ENCODE results near the gene SERTAD4. TPM values are rescaled to one million over a fixed set of nuclear protein-coding genes. Genes with fewer than 3 reads are reported as not detected.

SERTAD4 gene
- total RNA-seq, 1 experiment from 2014 or later: 8.0 TPM

DNA sequence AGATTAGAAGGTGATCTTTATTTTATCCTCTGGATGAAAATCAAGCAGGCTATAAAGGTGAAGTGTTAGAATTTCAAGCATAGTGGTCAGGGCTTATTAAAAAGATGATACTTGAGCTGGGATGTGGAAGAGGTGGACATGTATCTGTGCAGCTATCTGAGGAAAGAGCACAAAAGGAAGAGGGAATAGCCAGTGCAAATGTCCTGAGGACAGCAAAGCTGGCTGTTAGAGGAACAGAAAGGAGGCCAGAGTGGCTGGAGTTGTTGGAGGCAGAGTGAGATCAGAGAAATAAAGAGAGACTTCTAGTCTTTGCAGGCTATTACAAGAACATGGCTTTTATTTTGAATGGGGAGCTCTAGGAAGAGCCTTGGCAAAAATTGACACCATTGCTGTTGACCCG is 4.4 kb upstream of the SERTAD4 start:
- CTCF ChIA-PET: no interaction called here
- no TSS peak for BruUV-seq (replicated peaks)

GRCh38 chr1:210230149-210230695 is 2.4 kb upstream of the SERTAD4 start:
- Histone ChIP-seq H3K36me3 (ENCODE audit: insufficient read depth, low read length, poor library complexity, severe bottlenecking) (no peaks in the 10 kb centered on the region), H3K4me3 (ENCODE audit: low read depth, low read length, poor library complexity, severe bottlenecking) (no peak overlapping the region), H3K4me1 (ENCODE audit: insufficient read depth, low read length, poor library complexity, severe bottlenecking) (peaks cover 23% of the 10 kb centered on the region), H3K9me3 (ENCODE audit: low read depth, low read length, poor library complexity, severe bottlenecking) (no peaks in the 10 kb centered on the region), H3K27me3 (replicated peaks; ENCODE audit: insufficient read depth, low read depth, low read length, poor library complexity) (peaks cover 36% of the 10 kb centered on the region), H3K27ac (ENCODE audit: low read depth, low read length, poor library complexity, severe bottlenecking) (no peak overlapping the region)
- POLR2A ChIA-PET (ENCODE audit: low non-redundant PET): no interaction called here
- TF ChIP-seq EZH2 (IDR thresholded peaks at IDR 0.05; ENCODE audit: borderline replicate concordance, low read depth, low read length, poor library complexity, severe bottlenecking) (no peak), CTCF (conservative IDR thresholded peaks at IDR 0.05; ENCODE audit: low read depth, low read length) (no peak)
- no peak for DNase-seq (ENCODE audit: low spot score)
- BruUV-seq (replicated peaks): no TSS peak
- CTCF ChIA-PET: no interaction called here
- intact Hi-C loops (cut with micrococcal nuclease; ENCODE audit: unreplicated experiment): no loop called here

More for the DNA sequence above, 4.4 kb upstream of the SERTAD4 start:
- H3K27ac ChIP-seq (ENCODE audit: low read depth, low read length, poor library complexity, severe bottlenecking): no peak overlapping the region
- no peak for DNase-seq (ENCODE audit: low spot score)
- TF ChIP-seq CTCF (conservative IDR thresholded peaks at IDR 0.05; ENCODE audit: low read depth, low read length) (no peak), EZH2 (IDR thresholded peaks at IDR 0.05; ENCODE audit: borderline replicate concordance, low read depth, low read length, poor library complexity, severe bottlenecking) (no peak)
- H3K9me3 ChIP-seq (ENCODE audit: low read depth, low read length, poor library complexity, severe bottlenecking): no peaks in the 10 kb centered on the region
- no peaks in the 10 kb centered on the region for H3K36me3 ChIP-seq (ENCODE audit: insufficient read depth, low read length, poor library complexity, severe bottlenecking)
- no peak overlapping the region for H3K4me3 ChIP-seq (ENCODE audit: low read depth, low read length, poor library complexity, severe bottlenecking)
- peaks cover 7% of the 10 kb centered on the region for H3K4me1 ChIP-seq (ENCODE audit: insufficient read depth, low read length, poor library complexity, severe bottlenecking)
- peaks cover 30% of the 10 kb centered on the region for H3K27me3 ChIP-seq (replicated peaks; ENCODE audit: insufficient read depth, low read depth, low read length, poor library complexity)
- intact Hi-C loops (cut with micrococcal nuclease; ENCODE audit: unreplicated experiment): no loop called here
- POLR2A ChIA-PET (ENCODE audit: low non-redundant PET): no interaction called here

DNA sequence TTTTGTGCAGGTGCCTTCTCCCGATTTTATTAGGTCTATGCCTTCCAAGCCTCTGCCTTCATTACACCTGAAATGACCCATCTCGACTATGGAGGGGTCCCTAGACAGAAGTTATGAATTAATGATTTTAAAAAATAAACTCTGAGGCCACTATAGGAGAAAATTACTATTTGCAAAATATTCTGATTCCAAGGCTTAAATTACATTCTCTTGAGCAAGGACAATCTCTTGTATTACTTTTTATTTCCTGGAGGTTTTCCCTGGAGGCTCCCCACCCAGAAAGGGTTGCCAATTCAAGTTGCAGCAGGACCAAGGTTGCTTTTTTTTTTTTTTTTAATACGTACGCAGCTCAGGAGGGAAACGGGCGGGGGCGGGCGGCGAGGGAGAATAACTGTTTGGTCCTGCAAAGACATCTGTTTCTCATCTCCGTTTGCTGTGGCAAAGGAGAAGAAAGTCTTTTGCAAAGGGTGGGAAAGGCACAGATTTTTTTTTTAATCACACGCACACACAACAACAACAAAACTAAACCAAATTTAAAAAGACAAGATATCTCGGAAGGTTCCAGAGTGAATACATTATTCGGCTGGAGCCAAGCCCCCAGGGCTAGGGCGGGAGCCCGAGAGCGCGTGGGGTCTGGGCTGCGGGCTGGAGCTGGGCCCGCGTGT is 618 bp upstream of the SERTAD4 start:
- POLR2A ChIA-PET (ENCODE audit: low non-redundant PET): interaction anchor here (0.6 kb wide), 2 partner anchors 89 to 142 kb away, joined by 4 to 10 read pairs; no protein-coding TSS in a partner anchor
- H3K27me3 ChIP-seq (replicated peaks; ENCODE audit: insufficient read depth, low read depth, low read length, poor library complexity): peaks cover 31% of the 10 kb centered on the region
- H3K4me1 ChIP-seq (ENCODE audit: insufficient read depth, low read length, poor library complexity, severe bottlenecking): peaks cover 40% of the 10 kb centered on the region
- TF ChIP-seq EZH2 (IDR thresholded peaks at IDR 0.05; ENCODE audit: borderline replicate concordance, low read depth, low read length, poor library complexity, severe bottlenecking) (no peak), CTCF (conservative IDR thresholded peaks at IDR 0.05; ENCODE audit: low read depth, low read length) (no peak)
- peak overlapping the region; percentile 62 for H3K4me3 ChIP-seq (ENCODE audit: low read depth, low read length, poor library complexity, severe bottlenecking)
- H3K27ac ChIP-seq (ENCODE audit: low read depth, low read length, poor library complexity, severe bottlenecking): no peak overlapping the region
- BruUV-seq (replicated peaks): no TSS peak
- peak; percentile 81 for DNase-seq (ENCODE audit: low spot score)
- H3K9me3 ChIP-seq (ENCODE audit: low read depth, low read length, poor library complexity, severe bottlenecking): no peaks in the 10 kb centered on the region
- H3K36me3 ChIP-seq (ENCODE audit: insufficient read depth, low read length, poor library complexity, severe bottlenecking): no peaks in the 10 kb centered on the region
- CTCF ChIA-PET: interaction anchor here (0.6 kb wide), 1 partner anchor 850 kb away, joined by 9 read pairs; no protein-coding TSS in a partner anchor
- intact Hi-C loops (cut with micrococcal nuclease; ENCODE audit: unreplicated experiment): no loop called here
